Progenitor cell of endocrine pancreas (in vitro differentiated cells): ENCODE results near the gene OR10A6. TPM values are rescaled to one million over a fixed set of nuclear protein-coding genes. Genes with fewer than 3 reads are reported as not detected.

Experiments
- DNase-seq: peaks from one replicate; pipeline ENCODE4 v3.0.0; 2021; ENCODE audit warnings: low spot score; ENCODE audit not compliant: unreplicated experiment
- H3K27ac Mint-ChIP-seq: 2 replicates; pipeline ENCODE4 v1.8.0; 2021; ENCODE audit warnings: mild to moderate bottlenecking, moderate library complexity, mixed read lengths
- H3K27me3 Mint-ChIP-seq: 2 replicates; pipeline ENCODE4 v1.8.0; 2021; ENCODE audit warnings: mixed read lengths
- H3K36me3 Mint-ChIP-seq: 2 replicates; pipeline ENCODE4 v1.8.0; 2022; ENCODE audit warnings: mixed read lengths; ENCODE audit not compliant: insufficient read depth
- H3K4me1 Mint-ChIP-seq: 2 replicates; pipeline ENCODE4 v1.8.0; 2021; ENCODE audit warnings: low read depth, mixed read lengths
- H3K4me3 Mint-ChIP-seq: 2 replicates; pipeline ENCODE4 v1.8.0; 2021; ENCODE audit warnings: low read depth, mild to moderate bottlenecking, moderate library complexity, mixed read lengths
- H3K9me3 Mint-ChIP-seq: 2 replicates; pipeline ENCODE4 v1.8.0; 2021; ENCODE audit warnings: low read depth, mixed read lengths
- total RNA-seq: library from RNA; stranded (reverse); gene quantifications from 2 replicates; pipeline ENCODE4 v1.2.1, GENCODE V29; 2021
- TF ChIP-seq, protein P1 (sequence below): fragments of 200-600 bp; sonication (generic); IDR thresholded peaks from one replicate; pipeline ENCODE4 v1.5.0; 2021; ENCODE audit warnings: antibody characterized with exemption, mild to moderate bottlenecking; ENCODE audit not compliant: unreplicated experiment

Gene OR10A6
- total RNA-seq, 1 donor from 2014 or later: not detected

DNA sequence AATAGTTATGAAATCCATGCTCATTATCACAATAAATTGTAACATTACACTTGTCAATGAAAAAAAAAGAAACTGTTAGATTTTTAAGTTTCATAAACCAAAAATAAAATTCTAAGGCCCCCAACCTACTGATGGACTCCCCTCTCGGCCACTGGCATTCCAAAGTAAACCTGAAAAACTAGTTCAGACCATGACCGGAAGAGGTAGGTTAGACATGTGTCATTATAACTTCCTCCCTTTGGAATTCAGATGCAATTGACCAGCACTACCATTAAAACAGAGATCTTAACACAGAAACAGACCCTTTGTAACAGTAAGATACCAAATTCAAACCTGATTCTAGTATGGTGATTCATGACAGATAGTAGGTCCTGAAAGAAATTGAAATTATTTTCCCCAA is 12.9 kb downstream of the OR10A6 start:
- peaks cover 8% of the 10 kb centered on the region for H3K4me1 Mint-ChIP-seq
- no peak overlapping the region for H3K4me3 Mint-ChIP-seq
- H3K9me3 Mint-ChIP-seq: peaks cover 13% of the 10 kb centered on the region
- H3K36me3 Mint-ChIP-seq: no peaks in the 10 kb centered on the region
- H3K27ac Mint-ChIP-seq: no peak overlapping the region
- TF ChIP-seq, protein P1, sequence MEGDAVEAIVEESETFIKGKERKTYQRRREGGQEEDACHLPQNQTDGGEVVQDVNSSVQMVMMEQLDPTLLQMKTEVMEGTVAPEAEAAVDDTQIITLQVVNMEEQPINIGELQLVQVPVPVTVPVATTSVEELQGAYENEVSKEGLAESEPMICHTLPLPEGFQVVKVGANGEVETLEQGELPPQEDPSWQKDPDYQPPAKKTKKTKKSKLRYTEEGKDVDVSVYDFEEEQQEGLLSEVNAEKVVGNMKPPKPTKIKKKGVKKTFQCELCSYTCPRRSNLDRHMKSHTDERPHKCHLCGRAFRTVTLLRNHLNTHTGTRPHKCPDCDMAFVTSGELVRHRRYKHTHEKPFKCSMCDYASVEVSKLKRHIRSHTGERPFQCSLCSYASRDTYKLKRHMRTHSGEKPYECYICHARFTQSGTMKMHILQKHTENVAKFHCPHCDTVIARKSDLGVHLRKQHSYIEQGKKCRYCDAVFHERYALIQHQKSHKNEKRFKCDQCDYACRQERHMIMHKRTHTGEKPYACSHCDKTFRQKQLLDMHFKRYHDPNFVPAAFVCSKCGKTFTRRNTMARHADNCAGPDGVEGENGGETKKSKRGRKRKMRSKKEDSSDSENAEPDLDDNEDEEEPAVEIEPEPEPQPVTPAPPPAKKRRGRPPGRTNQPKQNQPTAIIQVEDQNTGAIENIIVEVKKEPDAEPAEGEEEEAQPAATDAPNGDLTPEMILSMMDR: no peak
- peaks cover 23% of the 10 kb centered on the region for H3K27me3 Mint-ChIP-seq
- DNase-seq: no peak

DNA sequence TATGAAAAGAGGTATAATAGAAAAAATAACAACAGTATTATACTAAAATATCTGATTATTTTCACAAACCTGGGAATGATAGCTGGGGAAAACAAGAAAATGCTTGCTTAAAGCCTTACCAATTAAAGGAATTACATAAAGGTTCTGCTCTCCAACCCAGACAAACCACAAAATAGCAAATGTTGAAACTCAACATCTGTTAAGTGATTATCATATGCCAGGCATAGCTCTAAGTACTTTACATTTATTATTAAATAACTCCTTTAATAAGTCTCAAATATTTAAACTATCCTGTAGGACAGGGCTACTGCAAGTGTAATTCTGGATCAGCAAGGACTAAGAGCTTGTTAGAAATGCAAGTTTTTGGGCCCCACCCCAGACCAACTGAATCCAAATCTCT is 20.1 kb downstream of the OR10A6 start:
- peaks cover 16% of the 10 kb centered on the region for H3K4me1 Mint-ChIP-seq
- H3K27me3 Mint-ChIP-seq: peaks cover 29% of the 10 kb centered on the region
- H3K36me3 Mint-ChIP-seq: no peaks in the 10 kb centered on the region
- TF ChIP-seq, protein P1: no peak
- no peak overlapping the region for H3K27ac Mint-ChIP-seq
- H3K9me3 Mint-ChIP-seq: no peaks in the 10 kb centered on the region
- no peak for DNase-seq
- H3K4me3 Mint-ChIP-seq: no peak overlapping the region

DNA sequence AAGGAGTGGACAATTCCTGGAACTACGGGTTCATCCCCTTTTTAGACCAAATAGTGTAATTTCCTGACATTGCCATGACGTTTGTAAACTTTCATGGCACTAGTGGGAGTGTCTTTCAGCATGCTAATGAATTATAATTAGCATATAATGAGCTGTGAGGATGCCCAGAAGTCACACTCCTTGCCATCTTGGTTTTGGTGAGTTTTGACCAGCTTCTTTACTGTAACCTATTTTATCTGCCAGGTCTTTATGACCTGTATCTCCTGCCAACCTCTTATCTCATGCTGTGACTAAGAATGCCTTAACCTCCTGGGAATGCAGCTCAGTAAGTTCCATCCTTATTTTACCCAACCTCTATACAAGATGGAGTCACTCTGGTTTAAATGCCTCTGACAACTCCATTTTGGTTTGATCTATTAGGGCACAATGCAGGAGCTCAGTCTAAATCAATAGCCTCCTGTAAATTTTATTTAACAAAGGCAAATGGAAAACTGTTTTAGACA is 20.7 kb downstream of the OR10A6 start:
- no peak for DNase-seq
- no peak overlapping the region for H3K4me3 Mint-ChIP-seq
- TF ChIP-seq, protein P1: no peak
- H3K4me1 Mint-ChIP-seq: peaks cover 22% of the 10 kb centered on the region
- no peak overlapping the region for H3K27ac Mint-ChIP-seq
- H3K36me3 Mint-ChIP-seq: no peaks in the 10 kb centered on the region
- H3K9me3 Mint-ChIP-seq: no peaks in the 10 kb centered on the region
- peaks cover 27% of the 10 kb centered on the region for H3K27me3 Mint-ChIP-seq

DNA sequence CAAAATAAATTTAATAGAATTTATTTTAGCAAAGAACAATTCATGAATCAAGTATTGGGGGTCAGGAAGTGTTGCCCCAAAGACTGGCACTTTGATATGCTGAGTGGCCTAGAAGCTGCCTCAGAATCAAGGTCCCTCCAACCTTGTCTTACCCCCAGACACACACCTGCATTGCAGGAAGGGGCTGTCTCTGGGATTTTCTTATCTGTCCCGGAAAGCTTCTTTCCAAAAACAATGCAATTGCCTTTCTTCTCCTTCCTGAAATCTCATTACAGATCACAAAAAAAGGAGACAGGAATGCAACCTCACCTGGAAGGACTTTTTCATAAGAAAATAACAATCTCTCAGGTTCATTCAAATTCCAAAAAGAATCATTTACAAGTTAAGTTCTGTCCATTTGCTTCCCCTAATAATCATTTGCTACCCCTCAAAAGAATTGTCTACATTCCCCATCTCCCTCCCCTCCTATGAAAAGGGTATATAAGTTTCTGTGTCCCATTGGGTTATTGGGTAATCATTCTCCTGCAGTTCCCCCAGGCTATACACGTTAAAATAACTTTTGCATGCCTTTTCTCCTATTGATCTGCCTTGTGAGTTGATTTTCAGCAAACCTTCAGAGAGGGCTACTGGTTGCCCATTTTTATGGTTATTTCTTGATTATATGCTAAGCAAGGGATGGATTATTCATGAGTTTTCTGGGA is 21.3 kb downstream of the OR10A6 start:
- H3K4me1 Mint-ChIP-seq: peaks cover 22% of the 10 kb centered on the region
- no peak overlapping the region for H3K4me3 Mint-ChIP-seq
- no peak overlapping the region for H3K27ac Mint-ChIP-seq

DNA sequence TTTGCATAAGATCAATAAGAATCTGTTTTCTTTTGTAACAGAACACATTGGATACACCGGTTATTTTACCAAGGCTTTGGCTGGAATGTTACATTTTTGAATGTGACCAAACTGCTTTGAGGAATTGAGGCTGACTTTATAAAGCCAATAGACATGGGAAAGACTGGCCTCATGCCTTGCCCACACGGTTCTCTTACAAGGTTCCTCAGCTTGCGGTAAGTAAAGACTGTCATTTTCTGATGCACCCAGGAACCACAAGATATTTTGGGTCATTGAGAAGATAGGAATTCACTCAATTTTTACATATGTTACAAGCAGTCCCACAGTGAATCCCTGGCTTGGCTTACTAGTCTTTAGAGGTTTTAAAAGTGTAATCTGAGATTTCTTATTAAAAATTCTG is 23.9 kb downstream of the OR10A6 start:
- Mint-ChIP-seq H3K4me3 (no peak overlapping the region), H3K27ac (no peak overlapping the region), H3K9me3 (no peaks in the 10 kb centered on the region), H3K36me3 (no peaks in the 10 kb centered on the region), H3K27me3 (peaks cover 11% of the 10 kb centered on the region), H3K4me1 (peaks cover 27% of the 10 kb centered on the region)
- TF ChIP-seq, protein P1: no peak
- no peak for DNase-seq

More for the DNA sequence above, 21.3 kb downstream of the OR10A6 start:
- Mint-ChIP-seq H3K9me3 (no peaks in the 10 kb centered on the region), H3K27me3 (peaks cover 24% of the 10 kb centered on the region), H3K36me3 (no peaks in the 10 kb centered on the region)
- no peak for DNase-seq
- TF ChIP-seq, protein P1: no peak
